Esophagus squamous epithelium (tissue), 5 donors: ENCODE results near the gene PRTG. TPM values are rescaled to one million over a fixed set of nuclear protein-coding genes. Genes with fewer than 3 reads are reported as not detected.
A peak's percentile ranks its signal among the peaks of the same experiment; 100 is the strongest.

Source experiments
- DNase-seq: peaks from one replicate; lab custom pipeline; 2025; lab: John Stamatoyannopoulos, UW
- H3K27ac ChIP-seq, 4 donors: fragments of 200-600 bp; sonication (generic); one replicate each; pipeline ENCODE4 v1.5.1; 2016 to 2019; ENCODE audit warnings: mild to moderate bottlenecking in 1 of 4
- H3K27me3 ChIP-seq, 4 donors: fragments of 200-600 bp; sonication (generic); 1 replicate in 3 of 4; 2 replicates in 1 of 4; pipeline versions ENCODE4 v1.5.1 to v1.6.0; 2017 to 2021; ENCODE audit warnings: antibody characterized with exemption in 1 of 4
- H3K36me3 ChIP-seq, 3 donors: fragments of 200-600 bp; sonication (generic); one replicate each; pipeline ENCODE4 v1.5.1; 2016 to 2019
- H3K4me1 ChIP-seq, 3 donors: fragments of 200-600 bp; sonication (generic); one replicate each; pipeline ENCODE4 v1.5.1; 2017 to 2019
- H3K4me3 ChIP-seq, 4 donors: fragments of 200-600 bp; sonication (generic); 1 replicate in 3 of 4; 2 replicates in 1 of 4; pipeline ENCODE4 v1.5.1; 2016 to 2019; ENCODE audit warnings: mild to moderate bottlenecking in 2 of 4, moderate library complexity in 1 of 4
- H3K9me3 ChIP-seq, 3 donors: fragments of 200-600 bp; sonication (generic); one replicate each; pipeline ENCODE4 v1.5.1; 2016 to 2019
- CTCF ChIP-seq, 6 experiments: fragments of 450-650 bp in 4 of 6; fragments of 200-600 bp in 2 of 6; sonication (generic) in 2 of 6; IDR thresholded peaks; one replicate each; pipeline ENCODE4 v1.5.1; 2016 to 2019; ENCODE audit warnings: antibody characterized with exemption in 6 of 6, mild to moderate bottlenecking in 4 of 6, moderate library complexity in 4 of 6
- POLR2A ChIP-seq, 4 donors: fragments of 450-650 bp; IDR thresholded peaks; one replicate each; pipeline ENCODE4 v1.6.1; 2017; ENCODE audit warnings: antibody characterized with exemption in 4 of 4, mild to moderate bottlenecking in 4 of 4, moderate library complexity in 3 of 4
- WGBS, 2 donors: methylation state at CpG; one replicate each; pipeline ENCODE4 v1.1.5; 2018; 5-methylcytosine and 5-hydroxymethylcytosine counted together
- intact Hi-C: fragments of 100-400 bp; cut with DNase I; formaldehyde crosslinking; loops from one replicate; pipeline ENCODE4 v1.15.0; 2022
- total RNA-seq, 4 donors: library from RNA; depleted of rRNA; stranded (reverse); fragments of >200 nt; gene quantifications; one replicate each; pipeline ENCODE4 v1.1.0, GENCODE V29; 2016
- donor health status: DM: yes; HTN: yes; CAD: no.

Gene PRTG
- total RNA-seq, 4 donors from 2014 or later, result 0.04 to 1.3 (median 0.15) TPM

- no peak for DNase-seq
- no peaks in the 10 kb centered on the region for H3K36me3 ChIP-seq
- no peaks in the 10 kb centered on the region for H3K4me1 ChIP-seq
- H3K4me3 ChIP-seq, result no peak overlapping the region
- TF ChIP-seq CTCF (IDR thresholded peaks at IDR 0.05) (peak in 3 of 6 experiments; percentile 39 to 60 (median 46)), POLR2A (IDR thresholded peaks at IDR 0.05) (no peak)
- WGBS, 2 donors, result 70% methylated on average over 4 of the region's 9 CpGs; no CpG with 5 or more reads in 1 of the 2 donors
- H3K9me3 ChIP-seq, result no peaks in the 10 kb centered on the region
- peaks cover 0 to 4% (median 0%) of the 10 kb centered on the region in 4 donors for H3K27me3 ChIP-seq
- intact Hi-C loops, result no loop called here
- H3K27ac ChIP-seq, result no peak overlapping the region
Measured at GRCh38 chr15:55774113-55774970, 31.4 kb upstream of the PRTG start.

GRCh38 chr15:55770806-55771205, 27.9 kb upstream of the PRTG start:
- DNase-seq, result no peak
- H3K4me1 ChIP-seq, result no peaks in the 10 kb centered on the region
- H3K36me3 ChIP-seq, result no peaks in the 10 kb centered on the region
- H3K27me3 ChIP-seq, result peaks cover 0 to 4% (median 0%) of the 10 kb centered on the region in 4 donors
- no peaks in the 10 kb centered on the region for H3K9me3 ChIP-seq
- TF ChIP-seq POLR2A (IDR thresholded peaks at IDR 0.05), result no peak
- TF ChIP-seq CTCF (IDR thresholded peaks at IDR 0.05), result no peak
- H3K4me3 ChIP-seq, result no peak overlapping the region
- H3K27ac ChIP-seq, result no peak overlapping the region
- WGBS, 2 donors, result 44% methylated on average over 1 to 4 of the region's 4 CpGs
- intact Hi-C loops, result no loop called here

- DNase-seq, result no peak
- Histone ChIP-seq H3K27ac (no peak overlapping the region), H3K4me3 (no peak overlapping the region), H3K4me1 (no peaks in the 10 kb centered on the region), H3K36me3 (no peaks in the 10 kb centered on the region), H3K27me3 (peaks cover 0 to 4% (median 0%) of the 10 kb centered on the region in 4 donors), H3K9me3 (no peaks in the 10 kb centered on the region)
- intact Hi-C loops, result no loop called here
- TF ChIP-seq POLR2A (IDR thresholded peaks at IDR 0.05), result no peak
- TF ChIP-seq CTCF (IDR thresholded peaks at IDR 0.05), result no peak
- 39 to 51% methylated on average over 4 of the region's 4 CpGs for WGBS, 2 donors
Measured at GRCh38 chr15:55770261-55770660, 27.3 kb upstream of the PRTG start.

GRCh38 chr15:55768670-55769185, 25.8 kb upstream of the PRTG start:
- 72 to 81% methylated on average over 10 of the region's 10 CpGs for WGBS, 2 donors
- Histone ChIP-seq H3K4me1 (no peaks in the 10 kb centered on the region), H3K4me3 (no peak overlapping the region), H3K27me3 (no peaks in the 10 kb centered on the region), H3K27ac (no peak overlapping the region), H3K36me3 (no peaks in the 10 kb centered on the region), H3K9me3 (no peaks in the 10 kb centered on the region)
- no peak for DNase-seq
- intact Hi-C loops, result no loop called here
- TF ChIP-seq POLR2A (IDR thresholded peaks at IDR 0.05) (no peak), CTCF (IDR thresholded peaks at IDR 0.05) (no peak)

- no peak for DNase-seq
- Histone ChIP-seq H3K27ac (no peak overlapping the region), H3K9me3 (no peaks in the 10 kb centered on the region), H3K27me3 (no peaks in the 10 kb centered on the region), H3K4me3 (no peak overlapping the region), H3K4me1 (no peaks in the 10 kb centered on the region), H3K36me3 (no peaks in the 10 kb centered on the region)
- 54 to 61% methylated on average over 4 of the region's 4 CpGs for WGBS, 2 donors
- TF ChIP-seq CTCF (IDR thresholded peaks at IDR 0.05), result no peak
- no peak for TF ChIP-seq POLR2A (IDR thresholded peaks at IDR 0.05)
- intact Hi-C loops, result no loop called here
Measured at GRCh38 chr15:55766676-55767075, 23.7 kb upstream of the PRTG start.
